Activated gamma-delta T cell treated with anti-CD3 and anti-CD28 coated beads, Interleukin-2, amount 50 U/mL, for 16 hours (primary cell): ENCODE data around the gene MGAT2.
"Not testable (repeated sequence)": the region's sequence is repeated elsewhere in the genome, so short reads cannot be mapped to it uniquely, and the experiment has no call there.

ENCODE experiments used
- DNase-seq: peaks from one replicate; pipeline ENCODE4 v3.0.0-alpha.2; 2020; ENCODE audit warnings: low read depth

MGAT2 gene

GRCh38 chr14:49657500-49657899 lies 36.9 kb downstream of the MGAT2 start:
- not testable (repeated sequence) for DNase-seq

DNA sequence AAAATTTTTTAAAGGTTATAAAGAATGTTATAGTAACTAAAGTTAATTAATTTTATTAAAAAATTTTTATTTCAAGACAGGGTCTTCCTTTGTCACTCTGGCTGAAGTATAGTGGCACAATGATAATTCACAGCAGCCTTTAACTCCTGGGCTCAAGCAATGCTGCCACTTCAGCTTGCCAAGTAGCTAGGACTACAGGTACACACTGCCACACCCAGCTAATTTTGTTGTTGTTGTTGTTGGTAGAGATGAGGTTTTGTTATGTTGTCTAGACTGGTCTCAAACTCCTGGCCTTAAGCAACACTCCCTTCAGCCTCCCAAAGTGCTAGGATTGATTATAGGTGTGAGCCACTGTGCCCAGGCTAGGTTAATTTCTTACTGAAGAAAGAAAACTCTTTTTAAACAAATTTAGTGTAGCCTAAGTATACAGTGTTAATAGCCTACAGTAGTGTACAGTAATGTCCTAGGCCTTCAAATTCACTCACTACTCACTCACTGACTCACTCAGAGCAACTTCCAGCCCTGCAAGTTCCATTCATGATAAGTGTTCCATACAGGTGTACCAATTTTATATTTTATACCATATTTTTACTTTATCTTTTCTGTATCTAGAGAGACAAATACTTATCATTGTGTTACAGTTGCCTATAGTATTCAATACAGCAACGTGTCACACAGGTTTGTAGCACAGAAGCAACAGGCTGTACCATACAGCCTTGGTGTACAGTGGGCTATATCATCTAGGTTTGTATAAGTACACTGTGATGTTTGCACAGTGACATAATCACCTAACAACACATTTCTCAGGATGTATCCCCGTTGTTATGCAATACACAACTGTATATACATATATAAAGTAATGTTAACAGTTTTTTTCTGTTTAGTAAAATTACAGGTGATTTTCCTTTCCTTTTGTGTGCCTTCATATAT lies 39.2 kb downstream of the MGAT2 start:
- DNase-seq, result no peak

- DNase-seq, result no peak
Measured at GRCh38 chr14:49670475-49670874, 49.9 kb downstream of the MGAT2 start.
